Aorta (tissue), 5 donors: ENCODE data around the gene TSPAN12. TPM values are rescaled to one million over a fixed set of nuclear protein-coding genes. Genes with fewer than 3 reads are reported as not detected.

ENCODE experiments used
- ATAC-seq: fragments of 200-7000 bp; cut with Tn5 transposase; one replicate; pipeline ENCODE4 v1.9.1; 2022; ENCODE audit warnings: moderate library complexity; ENCODE audit not compliant: low FRiP score
- DNase-seq, 2 donors: peaks; one replicate each; pipeline ENCODE4 v3.0.0-alpha.2; 2020
- H3K27ac ChIP-seq, 2 donors: one replicate each; pipeline ENCODE4 v1.5.1; 2013; ENCODE audit warnings: low read length in 2 of 2, mild to moderate bottlenecking in 2 of 2, moderate library complexity in 2 of 2, control low read depth in 1 of 2, inconsistent platforms in 1 of 2, low read depth in 1 of 2
- H3K27me3 ChIP-seq, 2 donors: one replicate each; pipeline ENCODE4 v1.6.1; 2013; ENCODE audit warnings: control low read depth in 1 of 2, low read length in 1 of 2, mild to moderate bottlenecking in 1 of 2, moderate library complexity in 1 of 2; ENCODE audit not compliant: insufficient read depth in 2 of 2, control insufficient read depth in 1 of 2
- H3K36me3 ChIP-seq, 2 donors: one replicate each; pipeline ENCODE4 v1.6.1; 2013; ENCODE audit warnings: control low read depth in 1 of 2, low read length in 1 of 2, mild to moderate bottlenecking in 1 of 2; ENCODE audit not compliant: insufficient read depth in 2 of 2, control insufficient read depth in 1 of 2
- H3K4me1 ChIP-seq, 2 donors: one replicate each; pipeline ENCODE4 v1.6.1; 2013; ENCODE audit warnings: low read length in 2 of 2, control low read depth in 1 of 2, mild to moderate bottlenecking in 1 of 2, moderate library complexity in 1 of 2; ENCODE audit not compliant: insufficient read depth in 2 of 2, control insufficient read depth in 1 of 2
- H3K4me3 ChIP-seq, 2 donors: one replicate each; pipeline ENCODE4 v1.5.1; 2013; ENCODE audit warnings: low read length in 2 of 2, control low read depth in 1 of 2, mild to moderate bottlenecking in 1 of 2
- H3K9me3 ChIP-seq: one replicate; pipeline ENCODE4 v1.6.1; 2013; ENCODE audit warnings: mild to moderate bottlenecking, low read length; ENCODE audit not compliant: control insufficient read depth
- WGBS, 2 donors: extraction: QIAGEN DNeasy Blood & Tissue Kit; methylation state at CpG; one replicate each; pipeline ENCODE4 v1.1.7; 2013; 5-methylcytosine and 5-hydroxymethylcytosine counted together
- intact Hi-C, 2 donors: fragments of 100-400 bp; cut with DNase I; formaldehyde crosslinking; loops; one replicate each; pipeline versions ENCODE4 v1.14.2 to v1.15.0; 2022
- polyA plus RNA-seq, 2 donors: library from polyadenylated mRNA; stranded (reverse); fragments of 200-250 nt; gene quantifications; one replicate each; pipeline ENCODE4 v1.2.3, GENCODE V29; 2013
- total RNA-seq, 2 donors: library from RNA; stranded (reverse); fragmentation: NEBNext Ultra II Directional; extraction: Animal tissue kit (Norgen Biotek cat#: 25700); gene quantifications; one replicate each; pipeline ENCODE4 v1.2.1, GENCODE V29; 2021
- donor health status: healthy with polysubstance abuse.
- donor health status: Bipolar disorder and iron deficiency.
- donor health status: DM: no; HTN: no; CAD: no.
- donor health status: DM: no; HTN: no; CAD: no.
- donor health status: DM: yes; HTN: yes; CAD: no.

The TSPAN12 gene
- total and polyA plus RNA-seq, 4 donors = 2.2 to 14.3 (median 12.5) TPM

- peaks cover 0 to 5% of the 10 kb centered on the region in 2 donors for H3K36me3 ChIP-seq
- intact Hi-C loops = no loop called here
- no peak for DNase-seq
- H3K9me3 ChIP-seq = no peaks in the 10 kb centered on the region
- no peaks in the 10 kb centered on the region for H3K4me1 ChIP-seq
- no peak overlapping the region for H3K4me3 ChIP-seq
- WGBS, 2 donors = 95 to 98% methylated on average over 2 of the region's 2 CpGs
- no peak for ATAC-seq
- no peak overlapping the region for H3K27ac ChIP-seq
- no peaks in the 10 kb centered on the region for H3K27me3 ChIP-seq
These were observed 23.2 kb downstream of the TSPAN12 start for GRCh38 chr7:120834726-120835125.

GRCh38 chr7:120833546-120833945 is 24.4 kb downstream of the TSPAN12 start:
- no peaks in the 10 kb centered on the region for H3K9me3 ChIP-seq
- intact Hi-C loops = no loop called here

GRCh38 chr7:120832803-120833202 is 25.1 kb downstream of the TSPAN12 start:
- intact Hi-C loops = no loop called here
- WGBS, 2 donors = 86 to 89% methylated on average over 2 of the region's 2 CpGs

More at GRCh38 chr7:120833546-120833945, 24.4 kb downstream of the TSPAN12 start:
- ATAC-seq = no peak
- no peaks in the 10 kb centered on the region for H3K4me1 ChIP-seq
- 82 to 85% methylated on average over 2 of the region's 2 CpGs for WGBS, 2 donors
- H3K4me3 ChIP-seq = no peak overlapping the region
- DNase-seq = no peak
- no peaks in the 10 kb centered on the region for H3K27me3 ChIP-seq
- peaks cover 0 to 5% of the 10 kb centered on the region in 2 donors for H3K36me3 ChIP-seq
- no peak overlapping the region for H3K27ac ChIP-seq

GRCh38 chr7:120831260-120831659 is 26.7 kb downstream of the TSPAN12 start:
- peaks cover 0 to 2% of the 10 kb centered on the region in 2 donors for H3K36me3 ChIP-seq
- intact Hi-C loops = no loop called here
- ATAC-seq (no peak), DNase-seq (no peak)
- H3K27me3 ChIP-seq = no peaks in the 10 kb centered on the region
- no peak overlapping the region for H3K27ac ChIP-seq
- no peaks in the 10 kb centered on the region for H3K4me1 ChIP-seq
- H3K4me3 ChIP-seq = no peak overlapping the region
- H3K9me3 ChIP-seq = no peaks in the 10 kb centered on the region
- WGBS, 2 donors = 90 to 95% methylated on average over 1 of the region's 1 CpG

More at GRCh38 chr7:120832803-120833202, 25.1 kb downstream of the TSPAN12 start:
- Histone ChIP-seq H3K9me3 (no peaks in the 10 kb centered on the region), H3K27me3 (no peaks in the 10 kb centered on the region), H3K4me3 (no peak overlapping the region), H3K27ac (no peak overlapping the region), H3K4me1 (no peaks in the 10 kb centered on the region), H3K36me3 (peaks cover 0 to 5% of the 10 kb centered on the region in 2 donors)
- DNase-seq = no peak
- ATAC-seq = no peak

DNA sequence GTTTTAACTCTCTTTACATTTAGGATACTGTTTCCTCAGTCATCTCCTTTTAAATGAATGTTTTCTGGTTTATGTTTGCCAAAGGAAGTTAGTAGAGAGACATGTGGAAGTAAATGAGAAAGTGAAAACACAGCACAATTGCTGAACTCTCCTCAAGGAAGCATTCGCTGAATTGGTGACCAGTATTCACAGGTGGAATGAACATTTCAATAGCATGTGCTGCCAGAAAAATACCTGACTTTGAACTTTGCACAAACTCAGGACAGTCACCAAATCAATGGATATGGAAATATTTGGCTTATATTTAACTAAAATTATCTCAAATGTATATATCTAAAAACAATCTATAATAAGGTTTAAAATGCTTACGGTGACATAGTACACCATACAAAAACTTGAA is 28.5 kb downstream of the TSPAN12 start:
- Histone ChIP-seq H3K36me3 (no peaks in the 10 kb centered on the region), H3K4me1 (no peaks in the 10 kb centered on the region), H3K9me3 (no peaks in the 10 kb centered on the region), H3K4me3 (no peak overlapping the region), H3K27ac (no peak overlapping the region), H3K27me3 (no peaks in the 10 kb centered on the region)
- DNase-seq = no peak
- ATAC-seq = no peak
- intact Hi-C loops = no loop called here
- WGBS, 2 donors = 93 to 94% methylated on average over 2 of the region's 2 CpGs

GRCh38 chr7:120828528-120828927 is 29.4 kb downstream of the TSPAN12 start:
- no peaks in the 10 kb centered on the region for H3K36me3 ChIP-seq
- 80 to 83% methylated on average over 2 of the region's 2 CpGs for WGBS, 2 donors
- ATAC-seq (no peak), DNase-seq (no peak)
- H3K4me3 ChIP-seq = no peak overlapping the region
- H3K4me1 ChIP-seq = no peaks in the 10 kb centered on the region
- intact Hi-C loops = no loop called here
- no peaks in the 10 kb centered on the region for H3K9me3 ChIP-seq
- no peak overlapping the region for H3K27ac ChIP-seq
- no peaks in the 10 kb centered on the region for H3K27me3 ChIP-seq

DNA sequence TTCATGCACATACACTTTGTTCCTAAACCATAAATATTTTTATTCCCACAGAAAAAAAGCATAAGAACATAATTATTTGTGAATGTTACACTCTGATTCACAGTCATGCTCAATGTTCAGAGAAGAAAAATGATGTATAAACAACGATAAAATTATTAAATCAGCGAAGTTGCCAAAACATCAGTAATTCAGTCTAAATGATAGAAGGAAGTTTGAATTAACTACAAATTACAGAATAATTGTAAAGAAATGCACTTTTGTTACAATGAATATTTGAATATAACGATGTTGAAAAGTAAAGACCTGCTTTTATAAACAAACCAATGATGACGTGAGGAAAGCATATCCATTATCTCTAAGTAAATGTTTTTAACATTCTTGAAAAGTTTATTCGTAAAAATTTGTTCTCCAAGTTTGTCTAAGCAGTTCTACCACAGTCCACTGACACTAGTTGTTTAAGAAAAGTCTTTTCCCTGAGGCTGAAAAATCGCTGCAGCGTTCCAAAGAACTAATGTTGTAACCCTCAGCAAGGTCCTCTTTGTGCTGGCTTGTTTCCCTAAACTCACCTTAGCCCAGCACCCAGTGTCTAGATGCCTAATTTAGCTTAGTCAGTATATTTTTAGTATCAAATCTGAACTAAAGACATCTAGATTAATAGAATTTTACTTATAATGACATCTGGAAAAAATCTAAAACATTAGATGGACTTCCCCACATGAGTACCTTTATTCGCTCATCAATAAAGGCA is 30.4 kb downstream of the TSPAN12 start:
- 55 to 66% methylated on average over 8 of the region's 8 CpGs for WGBS, 2 donors
- no peak overlapping the region for H3K4me3 ChIP-seq
- DNase-seq (no peak), ATAC-seq (no peak)
- H3K27ac ChIP-seq = no peak overlapping the region
- no peaks in the 10 kb centered on the region for H3K27me3 ChIP-seq
- no peaks in the 10 kb centered on the region for H3K4me1 ChIP-seq
- no peaks in the 10 kb centered on the region for H3K9me3 ChIP-seq
- intact Hi-C loops = no loop called here
- H3K36me3 ChIP-seq = peaks cover 0 to under 1% of the 10 kb centered on the region in 2 donors

DNA sequence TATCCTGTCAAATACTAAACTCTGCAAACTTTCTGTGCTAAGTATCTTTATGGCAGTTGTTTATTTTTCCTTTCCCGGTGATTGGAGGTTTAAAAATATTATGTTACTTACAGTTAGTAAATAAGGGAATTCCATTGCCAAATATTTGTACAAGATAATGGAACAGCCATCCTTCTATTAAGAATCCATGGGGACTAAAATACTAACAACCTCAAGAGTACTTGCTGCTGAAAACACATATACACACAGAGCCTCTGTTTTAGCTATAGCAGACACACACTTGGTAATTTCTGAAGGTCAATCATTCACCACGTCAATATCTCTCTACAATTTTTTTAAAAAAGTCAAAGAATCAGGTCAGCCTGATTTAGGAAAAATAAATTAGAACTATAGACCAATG is 32.4 kb downstream of the TSPAN12 start:
- intact Hi-C loops = no loop called here
- Histone ChIP-seq H3K9me3 (no peaks in the 10 kb centered on the region), H3K4me3 (no peak overlapping the region), H3K27me3 (no peaks in the 10 kb centered on the region), H3K27ac (no peak overlapping the region), H3K36me3 (peaks cover 0 to 4% of the 10 kb centered on the region in 2 donors), H3K4me1 (no peaks in the 10 kb centered on the region)
- WGBS, 2 donors = 48 to 49% methylated on average over 2 of the region's 2 CpGs
- ATAC-seq = no peak
- no peak for DNase-seq

GRCh38 chr7:120825152-120825551 is 32.8 kb downstream of the TSPAN12 start:
- DNase-seq (no peak), ATAC-seq (no peak)
- peaks cover 0 to 4% of the 10 kb centered on the region in 2 donors for H3K36me3 ChIP-seq
- no peaks in the 10 kb centered on the region for H3K4me1 ChIP-seq
- no peak overlapping the region for H3K4me3 ChIP-seq
- H3K27ac ChIP-seq = no peak overlapping the region
- H3K27me3 ChIP-seq = no peaks in the 10 kb centered on the region
- intact Hi-C loops = no loop called here
- H3K9me3 ChIP-seq = no peaks in the 10 kb centered on the region
- 26 to 30% methylated on average over 1 of the region's 1 CpG for WGBS, 2 donors
